Measurements from ENCODE around the gene STAT5A. TPM values are rescaled to one million over a fixed set of nuclear protein-coding genes. Genes with fewer than 3 reads are reported as not detected.

STAT5A gene
- total RNA-seq, 2 donors from 2014 or later: 3.5 to 4.8 TPM

GRCh38 chr17:42266462-42266861 lies 21.8 kb upstream of the STAT5A start:
- no peak overlapping the region for H3K4me3 Mint-ChIP-seq
- Histone ChIP-seq H3K27me3 (ENCODE audit: control insufficient read depth, insufficient read depth, low read length, poor library complexity, severe bottlenecking) (no peaks in the 10 kb centered on the region), H3K36me3 (ENCODE audit: control insufficient read depth, insufficient read depth, low read length) (no peaks in the 10 kb centered on the region), H3K4me3 (ENCODE audit: low read length) (no peak overlapping the region), H3K4me1 (ENCODE audit: control insufficient read depth, insufficient read depth, low read length) (no peaks in the 10 kb centered on the region), H3K9ac (ENCODE audit: extremely low read depth, low read length, poor library complexity, severe bottlenecking) (no peak overlapping the region), H3K9me3 (ENCODE audit: control insufficient read depth, low read length) (no peaks in the 10 kb centered on the region), H3K27ac (ENCODE audit: low read depth, low read length) (no peak overlapping the region)
- H3K9me3 Mint-ChIP-seq: peaks cover 2% of the 10 kb centered on the region
- 100% methylated on average over 2 of the region's 2 CpGs; no CpG with 5 or more reads in 1 of the 2 experiments for WGBS, 2 experiments (ENCODE audit: insufficient coverage in 1 of 2, insufficient read length in 1 of 2)
- no peaks in the 10 kb centered on the region for H3K27me3 Mint-ChIP-seq (ENCODE audit: insufficient read depth)
- TF ChIP-seq CTCF (conservative IDR thresholded peaks at IDR 0.05): no peak
- no peaks in the 10 kb centered on the region for H3K36me3 Mint-ChIP-seq (ENCODE audit: low read depth)
- no peaks in the 10 kb centered on the region for H3K4me1 Mint-ChIP-seq
- H3K27ac Mint-ChIP-seq: no peak overlapping the region
- no peak for DNase-seq

DNA sequence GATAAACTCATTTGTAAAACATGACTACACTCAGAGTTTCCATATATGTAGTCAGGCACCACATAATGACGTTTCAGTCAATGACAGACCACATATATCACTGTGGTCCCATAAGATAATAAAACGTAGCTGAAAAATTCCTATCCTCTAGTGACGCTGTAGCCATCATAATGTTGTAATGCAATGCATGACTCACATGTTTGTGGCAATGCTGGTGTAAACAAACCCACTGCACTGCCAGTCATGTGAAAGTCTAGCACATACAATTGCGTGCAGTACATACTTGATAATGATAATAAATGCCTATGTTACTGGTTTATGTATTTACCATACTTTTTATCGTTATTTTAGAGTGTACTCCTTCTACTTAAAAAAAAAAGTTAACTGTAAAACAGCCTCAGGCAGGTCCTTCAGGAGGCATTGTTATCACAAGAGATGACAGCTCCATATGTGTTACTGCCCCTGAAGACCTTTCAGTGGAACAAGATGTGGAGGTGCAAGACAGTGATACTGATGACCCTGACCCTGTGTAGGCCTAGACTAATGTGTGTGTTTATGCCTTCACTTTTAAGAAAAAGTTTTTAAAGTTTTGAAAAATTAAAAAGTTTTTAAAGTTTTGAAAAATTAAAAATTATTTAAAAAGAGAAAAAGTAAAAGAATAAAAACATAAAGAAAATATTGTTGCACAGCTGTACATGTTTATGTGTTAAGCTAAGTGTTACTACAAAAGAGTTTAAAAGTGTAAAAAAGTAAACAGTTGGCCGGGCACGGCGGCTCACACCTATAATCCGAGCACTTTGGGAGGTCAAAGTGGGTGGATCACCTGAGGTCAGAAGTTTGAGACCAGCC lies 21.2 kb upstream of the STAT5A start:
- Histone ChIP-seq H3K27ac (ENCODE audit: low read depth, low read length) (no peak overlapping the region), H3K27me3 (ENCODE audit: control insufficient read depth, insufficient read depth, low read length, poor library complexity, severe bottlenecking) (no peaks in the 10 kb centered on the region), H3K4me1 (ENCODE audit: control insufficient read depth, insufficient read depth, low read length) (no peaks in the 10 kb centered on the region), H3K36me3 (ENCODE audit: control insufficient read depth, insufficient read depth, low read length) (no peaks in the 10 kb centered on the region), H3K9me3 (ENCODE audit: control insufficient read depth, low read length) (no peaks in the 10 kb centered on the region), H3K9ac (ENCODE audit: extremely low read depth, low read length, poor library complexity, severe bottlenecking) (no peak overlapping the region), H3K4me3 (ENCODE audit: low read length) (no peak overlapping the region)
- Mint-ChIP-seq H3K4me3 (no peak overlapping the region), H3K36me3 (ENCODE audit: low read depth) (no peaks in the 10 kb centered on the region), H3K27ac (no peak overlapping the region), H3K9me3 (peaks cover 2% of the 10 kb centered on the region), H3K4me1 (peaks cover 6% of the 10 kb centered on the region), H3K27me3 (ENCODE audit: insufficient read depth) (no peaks in the 10 kb centered on the region)
- DNase-seq: no peak
- WGBS, 2 experiments (ENCODE audit: insufficient coverage in 1 of 2, insufficient read length in 1 of 2): 90 to 98% methylated on average over 7 to 9 of the region's 9 CpGs
- no peak for TF ChIP-seq CTCF (conservative IDR thresholded peaks at IDR 0.05)

- WGBS, 2 experiments (ENCODE audit: insufficient coverage in 1 of 2, insufficient read length in 1 of 2): 95 to 96% methylated on average over 4 to 5 of the region's 5 CpGs
- Mint-ChIP-seq H3K27me3 (ENCODE audit: insufficient read depth) (no peaks in the 10 kb centered on the region), H3K9me3 (peaks cover 2% of the 10 kb centered on the region), H3K27ac (no peak overlapping the region), H3K4me1 (peaks cover 15% of the 10 kb centered on the region), H3K36me3 (ENCODE audit: low read depth) (no peaks in the 10 kb centered on the region), H3K4me3 (no peak overlapping the region)
- no peak overlapping the region for H3K4me3 ChIP-seq (ENCODE audit: low read length)
- no peaks in the 10 kb centered on the region for H3K4me1 ChIP-seq (ENCODE audit: control insufficient read depth, insufficient read depth, low read length)
- no peaks in the 10 kb centered on the region for H3K9me3 ChIP-seq (ENCODE audit: control insufficient read depth, low read length)
- no peak overlapping the region for H3K9ac ChIP-seq (ENCODE audit: extremely low read depth, low read length, poor library complexity, severe bottlenecking)
- no peak for TF ChIP-seq CTCF (conservative IDR thresholded peaks at IDR 0.05)
- H3K27me3 ChIP-seq (ENCODE audit: control insufficient read depth, insufficient read depth, low read length, poor library complexity, severe bottlenecking): no peaks in the 10 kb centered on the region
- H3K36me3 ChIP-seq (ENCODE audit: control insufficient read depth, insufficient read depth, low read length): no peaks in the 10 kb centered on the region
- DNase-seq: no peak
- no peak overlapping the region for H3K27ac ChIP-seq (ENCODE audit: low read depth, low read length)
These were observed 20.1 kb upstream of the STAT5A start for GRCh38 chr17:42268236-42268635.

All from endodermal cell (in vitro differentiated cells).